NCI-H345 treated with DMSO at 0.1 percent for 48 hours (cell line): ENCODE results near the gene EBP.
"Not testable (repeated sequence)": the region's sequence is repeated elsewhere in the genome, so short reads cannot be mapped to it uniquely, and the experiment has no call there.

Experiments used
- DNase-seq: peaks from one replicate; lab custom pipeline; 2025; ENCODE audit not compliant: unreplicated experiment; lab: John Stamatoyannopoulos, UW

EBP gene

GRCh38 chrX:48492293-48492910 is 29.2 kb upstream of the EBP start:
- no peak for DNase-seq

GRCh38 chrX:48493890-48494364 is 27.7 kb upstream of the EBP start:
- DNase-seq: no peak

GRCh38 chrX:48496660-48497059 is 24.9 kb upstream of the EBP start:
- DNase-seq: no peak

- DNase-seq: no peak
These were observed 23.7 kb upstream of the EBP start for GRCh38 chrX:48497871-48498270.

- no peak for DNase-seq
These were observed 23.2 kb upstream of the EBP start for GRCh38 chrX:48498374-48498809.

- DNase-seq: no peak
These were observed 17.3 kb upstream of the EBP start for GRCh38 chrX:48504261-48504660.

GRCh38 chrX:48505481-48505880 is 16.1 kb upstream of the EBP start:
- no peak for DNase-seq

GRCh38 chrX:48507246-48507645 is 14.4 kb upstream of the EBP start:
- no peak for DNase-seq

- peak; percentile 21 for DNase-seq
These were observed 13.0 kb upstream of the EBP start, which contains the start of gene PORCN for GRCh38 chrX:48508400-48509244. Gene PORCN, plus strand, starts transcription at chrX:48508992. Its CDS starts 829 bp downstream, at chrX:48509821.

GRCh38 chrX:48509245-48509590 is 12.4 kb upstream of the EBP start:
- DNase-seq: no peak

GRCh38 chrX:48509619-48510018 is 12.0 kb upstream of the EBP start:
- DNase-seq: no peak

- DNase-seq: no peak
These were observed 10.0 kb upstream of the EBP start for GRCh38 chrX:48511560-48511959.

- DNase-seq: no peak
These were observed 9.2 kb upstream of the EBP start for GRCh38 chrX:48512371-48512935.

- no peak for DNase-seq
These were observed 7.9 kb upstream of the EBP start for GRCh38 chrX:48513670-48514069.

- no peak for DNase-seq
These were observed 7.3 kb upstream of the EBP start for GRCh38 chrX:48514126-48514806.

- no peak for DNase-seq
These were observed 6.6 kb upstream of the EBP start for GRCh38 chrX:48514868-48515460.

GRCh38 chrX:48515842-48516241 is 5.8 kb upstream of the EBP start:
- DNase-seq: no peak

- DNase-seq: no peak
These were observed 5.3 kb upstream of the EBP start for GRCh38 chrX:48516285-48516684.

GRCh38 chrX:48516987-48517386 is 4.6 kb upstream of the EBP start:
- no peak for DNase-seq

- not testable (repeated sequence) for DNase-seq
These were observed 2.1 kb upstream of the EBP start for GRCh38 chrX:48519481-48519880.

GRCh38 chrX:48520455-48520854 is 1.2 kb upstream of the EBP start:
- DNase-seq: no peak
